ENCODE data around the gene SRMS.

SRMS gene

GRCh38 chr20:63492518-63492917 is 55.0 kb downstream of the SRMS start:
- in situ Hi-C loops (cut with MboI; ENCODE audit: low sequenced_read_pairs) = no loop called here

DNA sequence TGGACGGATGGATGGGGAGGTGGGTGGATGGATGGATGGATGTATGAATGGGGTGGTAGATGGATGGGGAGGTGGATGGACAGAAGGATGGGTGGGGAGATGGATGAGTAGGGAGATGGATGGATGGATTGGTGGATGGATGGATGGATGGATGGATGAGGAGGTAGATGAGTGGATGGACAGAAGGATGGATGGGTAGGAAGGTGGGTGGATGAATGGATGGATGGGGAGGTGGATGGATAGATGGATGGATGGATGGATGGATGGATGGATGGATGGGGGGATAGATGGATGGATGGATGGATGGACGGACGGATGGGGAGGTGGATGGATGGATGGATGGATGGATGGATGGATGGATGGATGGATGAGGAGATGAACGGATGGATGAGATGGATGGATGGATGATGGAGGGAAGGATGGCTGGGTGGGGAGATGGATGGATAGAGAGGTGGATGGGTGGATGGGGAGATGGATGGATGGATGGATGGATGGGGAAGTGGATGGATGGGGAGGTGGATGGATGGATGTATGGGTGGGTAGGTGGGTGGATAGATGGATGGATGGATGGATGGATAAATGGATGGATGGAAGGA is 55.8 kb downstream of the SRMS start:
- in situ Hi-C loops (cut with MboI; ENCODE audit: low sequenced_read_pairs) = no loop called here

DNA sequence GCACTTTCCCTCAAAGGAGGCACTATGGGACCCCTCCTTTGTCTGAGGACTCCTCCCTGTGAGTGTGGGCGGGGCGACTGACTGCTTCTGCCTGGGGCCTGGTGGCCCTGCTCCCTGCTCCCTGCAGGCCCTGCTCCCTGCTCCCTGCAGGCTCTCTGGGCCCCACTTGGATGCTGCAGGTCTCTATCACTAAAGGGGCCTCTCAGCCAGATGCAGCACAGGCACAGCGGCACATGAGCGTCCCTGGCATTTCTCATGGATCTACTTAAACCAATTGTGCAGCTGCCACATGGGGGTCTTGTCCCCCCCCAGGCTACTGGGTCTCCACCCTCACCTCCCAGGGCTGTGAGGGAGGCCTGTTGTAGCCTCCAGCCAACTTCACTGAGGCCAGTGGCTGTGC is 56.5 kb downstream of the SRMS start:
- in situ Hi-C loops (cut with MboI; ENCODE audit: low sequenced_read_pairs) = no loop called here
